ENCODE results near the gene SEMA3E.

- TF ChIP-seq, protein P1, sequence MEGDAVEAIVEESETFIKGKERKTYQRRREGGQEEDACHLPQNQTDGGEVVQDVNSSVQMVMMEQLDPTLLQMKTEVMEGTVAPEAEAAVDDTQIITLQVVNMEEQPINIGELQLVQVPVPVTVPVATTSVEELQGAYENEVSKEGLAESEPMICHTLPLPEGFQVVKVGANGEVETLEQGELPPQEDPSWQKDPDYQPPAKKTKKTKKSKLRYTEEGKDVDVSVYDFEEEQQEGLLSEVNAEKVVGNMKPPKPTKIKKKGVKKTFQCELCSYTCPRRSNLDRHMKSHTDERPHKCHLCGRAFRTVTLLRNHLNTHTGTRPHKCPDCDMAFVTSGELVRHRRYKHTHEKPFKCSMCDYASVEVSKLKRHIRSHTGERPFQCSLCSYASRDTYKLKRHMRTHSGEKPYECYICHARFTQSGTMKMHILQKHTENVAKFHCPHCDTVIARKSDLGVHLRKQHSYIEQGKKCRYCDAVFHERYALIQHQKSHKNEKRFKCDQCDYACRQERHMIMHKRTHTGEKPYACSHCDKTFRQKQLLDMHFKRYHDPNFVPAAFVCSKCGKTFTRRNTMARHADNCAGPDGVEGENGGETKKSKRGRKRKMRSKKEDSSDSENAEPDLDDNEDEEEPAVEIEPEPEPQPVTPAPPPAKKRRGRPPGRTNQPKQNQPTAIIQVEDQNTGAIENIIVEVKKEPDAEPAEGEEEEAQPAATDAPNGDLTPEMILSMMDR (IDR thresholded peaks at IDR 0.05), result no peak
- TF ChIP-seq POLR2A (IDR thresholded peaks at IDR 0.05), result no peak
Measured at GRCh38 chr7:83695128-83695960, 46.4 kb upstream of the SEMA3E start.
